Renal cortical epithelial cell (primary cell): ENCODE data around the gene GPR21. TPM values are rescaled to one million over a fixed set of nuclear protein-coding genes. Genes with fewer than 3 reads are reported as not detected.

Source experiments
- DNase-seq: peaks from one replicate; pipeline ENCODE4 v3.0.0-alpha.2; 2011; ENCODE audit warnings: low read depth
- total RNA-seq: library from RNA; depleted of rRNA; stranded (reverse); fragments of >200 nt; gene quantifications from 2 replicates; pipeline ENCODE4 v1.2.3, GENCODE V29; 2014

The GPR21 gene, protein sequence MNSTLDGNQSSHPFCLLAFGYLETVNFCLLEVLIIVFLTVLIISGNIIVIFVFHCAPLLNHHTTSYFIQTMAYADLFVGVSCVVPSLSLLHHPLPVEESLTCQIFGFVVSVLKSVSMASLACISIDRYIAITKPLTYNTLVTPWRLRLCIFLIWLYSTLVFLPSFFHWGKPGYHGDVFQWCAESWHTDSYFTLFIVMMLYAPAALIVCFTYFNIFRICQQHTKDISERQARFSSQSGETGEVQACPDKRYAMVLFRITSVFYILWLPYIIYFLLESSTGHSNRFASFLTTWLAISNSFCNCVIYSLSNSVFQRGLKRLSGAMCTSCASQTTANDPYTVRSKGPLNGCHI
- total RNA-seq, result 0.50 TPM in 1 of 2 replicates, not detected in the other

DNA sequence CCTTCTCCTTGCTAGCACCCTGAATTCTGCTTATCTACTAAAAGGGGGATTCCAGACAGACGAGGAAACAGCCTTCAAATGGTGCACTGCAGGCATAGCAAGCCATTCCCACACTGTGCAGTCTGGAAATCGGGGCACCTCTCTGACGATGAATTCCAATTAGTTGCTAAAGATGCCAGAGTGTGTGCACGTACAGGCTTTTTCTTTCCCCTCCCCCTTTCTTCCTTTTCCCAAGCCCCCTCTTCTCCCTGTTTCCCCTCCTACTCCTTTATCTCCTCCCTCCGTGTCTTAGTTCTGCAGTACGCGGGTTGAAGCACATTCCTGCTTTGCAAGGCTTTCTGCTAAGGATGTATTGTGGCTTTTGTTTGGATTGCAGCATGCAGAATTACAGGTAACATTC, at the start of gene GPR21:
Gene GPR21, plus strand, starts transcription at position 316 of the 400 bp plus-strand sequence. CDS start 900 bp downstream, outside the sequence.
- DNase-seq, result no peak

DNA sequence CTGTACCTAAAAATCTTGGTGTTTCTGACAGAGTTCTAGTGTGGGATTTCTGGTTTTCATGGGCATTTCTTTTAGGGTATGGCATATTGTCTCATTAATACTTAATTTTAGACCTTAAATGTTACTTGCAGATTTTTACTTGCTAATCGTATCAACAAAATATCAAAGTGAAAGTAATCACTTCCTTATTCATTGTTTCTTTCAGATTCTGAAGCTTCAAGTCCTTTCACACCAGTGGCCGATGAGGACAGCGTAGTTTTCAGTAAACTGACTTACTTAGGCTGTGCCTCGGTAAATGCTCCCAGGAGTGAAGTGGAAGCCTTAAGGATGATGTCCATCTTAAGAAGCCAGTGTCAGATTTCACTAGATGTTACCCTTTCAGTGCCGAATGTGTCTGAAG, 47.5 kb upstream of the GPR21 start:
- no peak for DNase-seq

DNA sequence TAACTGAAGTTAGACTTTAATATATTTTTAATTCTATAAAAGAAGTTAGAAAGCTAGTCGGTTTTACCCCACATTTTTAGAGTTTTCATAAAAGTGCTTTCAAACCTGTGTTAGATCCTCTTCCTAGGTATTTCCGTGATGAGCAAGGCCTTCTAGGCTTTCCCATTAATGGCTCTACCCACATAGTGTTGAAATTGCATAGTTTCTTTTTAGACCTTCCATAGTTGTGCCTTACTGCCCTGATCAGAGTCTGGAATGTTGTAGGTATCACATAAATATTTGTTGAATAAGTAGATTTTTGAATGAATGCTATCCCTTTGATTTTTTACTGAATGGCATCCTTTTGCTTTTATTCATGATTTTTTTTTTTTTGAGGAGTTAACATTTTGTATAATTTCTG, 45.3 kb upstream of the GPR21 start:
- DNase-seq, result no peak

DNA sequence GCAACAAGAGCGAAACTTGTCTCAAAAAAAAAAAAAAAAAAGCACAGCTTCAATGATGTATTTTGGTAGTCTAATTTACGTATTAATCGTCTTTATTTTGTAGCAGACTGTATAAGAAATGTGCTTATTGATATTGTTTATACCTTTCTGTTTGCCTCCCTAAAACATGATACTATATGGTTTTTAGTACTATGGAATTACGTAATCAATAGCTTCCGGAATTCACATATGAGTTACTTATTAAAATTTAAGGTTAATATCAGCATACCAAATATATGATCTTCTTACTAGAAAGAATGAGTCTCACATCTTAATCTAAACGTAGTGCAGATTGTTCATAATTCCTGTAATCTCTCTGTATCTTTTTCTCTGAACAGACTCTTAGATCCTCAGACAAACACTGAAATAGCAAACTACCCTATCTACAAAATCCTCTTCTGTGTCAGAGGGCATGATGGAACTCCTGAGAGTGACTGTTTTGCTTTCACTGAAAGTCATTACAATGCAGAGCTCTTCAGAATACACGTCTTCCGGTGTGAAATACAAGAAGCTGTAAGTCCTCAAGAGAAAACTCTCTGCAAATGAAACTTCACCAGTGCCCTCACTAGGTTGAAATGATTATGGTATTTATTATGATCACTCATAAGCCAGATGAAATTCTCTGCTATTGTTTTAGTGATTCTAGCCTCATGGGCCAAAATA, 44.4 kb upstream of the GPR21 start:
- DNase-seq, result no peak

DNA sequence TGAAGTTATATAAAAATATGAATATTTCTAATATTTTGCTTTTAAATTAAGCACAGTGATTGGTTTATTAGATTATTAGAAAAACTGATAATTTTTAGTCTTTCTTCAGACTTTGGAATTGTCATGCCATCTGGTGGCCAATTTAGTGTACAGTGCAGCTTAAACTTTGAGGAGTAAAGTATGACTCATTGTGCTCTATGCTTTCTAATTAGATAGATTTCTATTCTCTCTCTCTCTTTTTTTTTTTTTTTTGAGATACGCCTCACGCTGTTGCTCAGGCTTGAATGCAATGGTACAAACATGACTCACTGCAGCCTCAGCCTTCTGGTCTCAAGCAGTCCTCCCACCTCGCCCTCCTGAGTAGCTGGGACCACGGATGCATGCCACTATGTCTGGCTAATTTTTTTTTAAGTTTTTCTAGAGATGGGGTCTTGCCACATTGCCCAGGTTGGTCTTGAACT, 42.1 kb upstream of the GPR21 start:
- peak; percentile 97 for DNase-seq

DNA sequence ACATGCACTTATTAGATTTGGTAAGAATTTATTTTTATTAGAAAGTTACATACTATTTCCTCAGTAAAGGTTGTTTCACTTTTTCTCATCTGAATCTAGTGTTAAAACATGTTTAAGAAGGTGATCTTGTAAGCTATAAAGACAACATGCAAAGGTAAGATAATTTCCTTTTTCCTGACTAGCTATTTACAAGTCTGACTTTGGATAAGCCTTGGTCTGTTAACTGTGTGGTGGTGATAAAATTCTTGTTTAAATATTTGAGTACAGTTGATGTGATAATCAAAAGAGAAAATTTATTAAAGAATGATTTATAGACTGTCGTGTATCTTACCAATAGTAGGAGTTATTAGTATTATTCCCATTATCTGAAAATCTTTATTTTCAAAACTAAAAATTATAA, 36.9 kb upstream of the GPR21 start:
- DNase-seq, result no peak

DNA sequence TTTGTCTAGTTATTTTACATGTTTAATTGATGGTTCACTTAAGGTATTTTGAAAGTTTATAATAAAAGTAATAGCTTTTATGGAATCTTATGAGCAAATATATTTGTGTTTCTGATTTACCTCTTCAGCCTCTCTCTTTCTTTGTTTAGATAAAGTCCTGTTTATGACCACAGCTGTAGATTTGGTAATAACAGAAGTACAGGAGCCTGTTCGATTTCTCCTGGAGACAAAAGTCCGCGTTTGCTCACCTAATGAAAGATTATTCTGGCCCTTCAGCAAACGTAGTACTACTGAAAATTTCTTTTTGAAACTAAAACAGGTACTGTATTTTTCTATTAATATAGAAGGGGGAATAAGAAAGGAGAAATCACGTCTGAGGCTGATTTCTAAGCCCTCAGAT, 35.0 kb upstream of the GPR21 start:
- no peak for DNase-seq

DNA sequence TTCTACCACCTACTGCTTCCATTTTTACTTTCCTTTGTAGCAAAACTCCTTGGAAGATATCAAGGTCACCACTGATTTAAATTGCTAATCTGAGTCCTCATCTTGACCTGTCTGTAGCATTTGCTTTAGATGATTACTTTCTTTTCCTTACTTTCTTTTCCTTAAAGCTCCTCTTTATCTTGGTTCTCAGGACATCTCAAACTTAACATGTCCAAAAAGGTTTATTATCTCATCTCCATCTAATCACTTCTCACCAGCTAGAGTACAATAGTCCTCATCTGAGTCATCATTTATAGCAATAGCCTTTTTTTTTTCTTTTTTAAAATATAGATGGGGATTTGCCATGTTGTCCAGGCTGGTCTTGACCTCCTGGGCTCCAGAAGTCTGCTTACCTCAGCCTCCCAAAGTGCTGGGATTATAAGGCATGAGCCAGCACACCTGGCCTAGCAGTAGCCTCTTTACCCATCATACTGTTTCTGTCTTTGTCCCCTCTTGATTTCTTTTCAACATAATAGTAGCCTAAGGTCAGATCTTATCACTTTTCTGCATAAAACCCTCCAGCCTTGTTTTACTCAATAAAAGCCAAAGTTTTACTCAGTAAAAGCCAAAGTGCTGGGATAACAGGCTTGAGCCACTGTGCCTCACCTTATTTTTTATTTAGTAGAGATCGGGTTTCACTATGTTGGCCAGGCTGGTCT, 32.9 kb upstream of the GPR21 start:
- DNase-seq, result no peak

DNA sequence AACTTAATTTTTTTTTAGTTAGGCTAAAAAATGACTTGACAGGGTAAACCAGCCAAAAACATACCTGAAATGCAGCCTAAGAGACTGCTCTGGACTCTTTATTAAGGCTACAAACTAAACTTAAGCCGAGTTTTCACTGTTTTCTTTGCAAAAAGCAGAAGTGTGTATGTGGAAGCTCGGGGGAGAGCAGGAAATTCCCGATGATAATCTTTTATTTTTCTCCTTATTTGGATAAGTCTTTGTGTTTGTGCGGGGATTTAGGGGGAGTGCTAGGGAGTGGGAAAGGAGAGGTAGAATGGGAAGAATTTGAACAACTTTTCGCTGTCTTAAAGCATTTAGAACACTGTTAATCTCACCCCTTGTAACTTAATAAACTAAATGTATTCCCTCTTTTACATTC, 30.7 kb upstream of the GPR21 start:
- no peak for DNase-seq

DNA sequence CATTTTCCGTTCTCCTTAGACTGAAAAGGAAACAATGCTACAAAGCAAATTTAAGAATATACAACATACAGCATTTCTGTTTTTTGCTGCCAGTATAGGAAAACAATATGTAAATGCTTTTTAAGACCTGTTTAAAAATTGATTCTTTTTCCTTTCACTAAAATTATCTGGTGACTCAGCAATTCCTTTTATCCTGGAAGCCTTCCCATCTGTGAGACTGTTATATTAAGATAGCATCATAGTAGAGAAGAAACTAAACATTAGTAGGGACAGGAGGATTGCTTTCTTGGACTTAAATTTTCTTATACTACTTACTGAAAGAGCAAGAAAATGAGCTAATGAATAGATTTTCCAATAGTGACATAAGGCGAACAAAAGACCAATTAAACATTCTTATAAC, 30.0 kb upstream of the GPR21 start:
- DNase-seq, result no peak

DNA sequence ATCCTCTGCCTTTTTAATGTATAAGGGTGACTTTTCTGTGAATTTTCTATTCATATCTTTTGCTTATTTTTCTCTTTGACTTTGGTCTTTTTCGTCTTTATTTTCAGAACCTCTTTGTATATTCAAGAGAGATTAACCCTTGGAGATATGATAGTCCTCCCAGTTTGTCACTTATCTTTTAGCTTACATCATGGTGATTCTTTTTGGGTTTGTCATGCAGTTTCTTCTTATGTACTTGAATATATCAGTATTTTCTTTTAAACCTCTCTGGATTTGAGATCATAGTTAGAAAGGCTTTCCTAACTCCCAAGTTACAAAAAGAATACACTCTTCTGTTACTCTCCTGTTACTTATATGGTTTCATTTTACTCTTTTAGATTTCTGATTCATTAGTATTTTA, 27.5 kb upstream of the GPR21 start:
- no peak for DNase-seq

DNA sequence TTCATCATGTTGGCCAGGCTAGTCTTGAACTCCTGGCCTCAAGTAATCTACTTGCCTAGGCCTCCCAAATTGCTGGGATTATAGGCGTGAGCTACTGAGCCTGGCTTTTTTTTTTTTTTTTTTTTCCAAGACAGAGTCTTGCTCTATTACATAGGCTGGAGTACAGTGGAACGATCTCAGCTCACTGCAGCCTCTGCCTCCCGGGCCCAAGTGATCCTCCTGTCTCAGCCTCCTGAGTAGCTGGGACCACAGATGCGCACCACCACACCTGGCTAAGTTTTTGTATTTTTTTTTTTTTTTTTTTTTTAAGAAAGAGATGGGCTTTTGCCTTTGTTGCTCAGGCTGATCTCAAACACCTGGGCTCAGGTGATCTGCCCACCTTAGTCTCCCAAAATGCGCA, 26.2 kb upstream of the GPR21 start:
- DNase-seq, result no peak

DNA sequence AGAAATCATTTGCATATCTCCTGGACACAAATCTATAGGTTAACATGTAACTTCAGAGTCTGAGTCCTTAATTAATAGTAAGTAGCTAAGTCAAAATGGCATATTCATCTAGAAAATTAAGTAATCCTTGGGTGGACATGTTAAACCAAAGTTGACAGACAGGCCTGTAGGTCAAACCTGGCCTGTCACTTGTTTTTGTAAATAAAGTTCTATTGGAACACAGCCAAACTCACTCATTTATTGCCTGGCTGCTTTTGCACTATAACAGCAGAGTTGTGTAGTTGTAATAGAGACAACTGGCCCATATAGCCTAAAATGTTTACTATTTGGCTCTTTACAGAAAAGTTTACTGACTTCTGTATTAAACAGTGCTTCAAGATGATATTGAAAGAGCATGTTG, 24.6 kb upstream of the GPR21 start:
- DNase-seq, result no peak

DNA sequence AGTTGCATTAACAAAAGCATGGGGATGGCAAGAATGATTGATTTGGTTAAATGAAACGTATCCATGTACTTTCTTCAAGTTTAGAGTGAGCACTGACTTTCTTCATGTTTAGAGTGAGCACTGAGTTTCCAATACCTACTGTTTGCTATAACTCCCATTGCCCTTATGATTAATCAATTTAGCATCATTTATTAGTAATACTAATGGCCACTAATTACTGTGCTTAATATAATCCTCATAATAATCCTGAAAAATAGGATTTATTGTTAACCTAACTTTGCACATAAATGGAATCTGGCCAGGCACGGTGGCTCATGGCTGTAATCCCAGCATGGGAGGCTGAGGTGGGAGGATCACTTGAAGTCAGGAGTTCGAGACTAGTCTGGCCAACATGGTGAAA, 22.1 kb upstream of the GPR21 start:
- DNase-seq, result no peak

DNA sequence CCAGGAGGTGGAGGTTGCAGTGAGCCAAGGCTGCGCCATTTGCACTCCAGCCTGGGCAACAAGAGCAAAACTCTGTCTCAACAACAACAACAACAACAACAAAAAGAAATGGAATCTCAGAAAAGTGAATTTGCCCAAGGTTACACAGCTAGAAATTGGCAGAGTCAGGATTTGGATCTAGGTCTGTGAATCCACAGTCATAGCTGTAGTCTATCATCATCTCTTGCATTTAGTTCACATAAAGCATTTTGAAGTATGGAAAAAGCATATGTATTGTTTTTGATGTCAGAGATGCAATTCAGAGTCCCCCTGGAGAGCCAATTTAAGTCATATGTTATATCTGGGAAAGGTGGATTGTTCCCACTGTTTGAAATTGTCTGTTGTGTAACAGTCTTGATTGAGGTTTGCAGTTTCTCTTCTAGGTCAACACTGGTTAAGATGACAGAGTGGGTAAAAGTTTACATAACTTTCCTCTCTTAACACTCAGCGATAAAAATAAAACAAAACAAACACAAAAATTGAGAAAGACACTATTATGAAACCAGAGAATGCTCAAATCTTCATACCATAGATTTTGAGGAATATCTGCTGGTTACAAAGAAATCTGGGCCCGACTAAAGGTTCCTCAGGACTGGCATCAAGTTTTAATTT, 21.5 kb upstream of the GPR21 start:
- DNase-seq, result no peak

DNA sequence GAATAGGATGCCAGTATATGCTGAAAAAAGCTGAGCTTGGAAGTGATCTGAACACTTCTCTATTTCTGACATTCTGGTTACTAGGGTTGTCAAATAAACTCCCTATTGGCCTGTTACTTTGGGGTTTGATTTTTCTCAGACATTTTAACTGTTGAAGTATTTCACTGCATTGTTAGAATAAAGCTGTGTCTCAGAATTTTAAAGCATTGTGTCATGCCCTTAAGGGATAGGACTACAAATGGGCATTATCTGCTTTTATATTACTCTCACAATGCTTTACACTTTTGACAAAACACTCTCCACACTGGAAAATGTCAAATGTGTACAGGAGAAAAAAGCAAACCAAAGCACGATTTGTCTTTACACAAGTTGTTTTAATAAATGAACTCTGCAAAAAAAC, 16.8 kb upstream of the GPR21 start:
- no peak for DNase-seq

DNA sequence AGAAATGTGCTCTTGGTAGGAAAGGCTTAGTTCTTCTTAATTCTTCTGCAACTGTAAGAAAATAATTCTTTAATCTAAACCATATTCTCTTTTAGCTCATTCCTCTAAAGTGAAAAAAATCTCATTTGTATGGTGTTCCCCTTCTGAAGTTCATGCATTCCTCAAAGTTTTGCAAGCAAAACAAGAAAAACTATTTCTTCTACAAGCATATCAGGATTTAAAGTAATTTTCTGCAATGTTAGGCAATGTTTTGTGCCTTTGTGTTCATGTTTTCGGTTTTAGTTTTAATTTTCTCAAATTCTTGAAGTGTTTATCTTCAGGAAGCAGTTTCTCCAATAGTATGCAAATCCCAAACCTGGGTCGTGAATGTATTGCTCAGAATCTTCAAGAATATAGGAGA, 12.7 kb upstream of the GPR21 start:
- no peak for DNase-seq

DNA sequence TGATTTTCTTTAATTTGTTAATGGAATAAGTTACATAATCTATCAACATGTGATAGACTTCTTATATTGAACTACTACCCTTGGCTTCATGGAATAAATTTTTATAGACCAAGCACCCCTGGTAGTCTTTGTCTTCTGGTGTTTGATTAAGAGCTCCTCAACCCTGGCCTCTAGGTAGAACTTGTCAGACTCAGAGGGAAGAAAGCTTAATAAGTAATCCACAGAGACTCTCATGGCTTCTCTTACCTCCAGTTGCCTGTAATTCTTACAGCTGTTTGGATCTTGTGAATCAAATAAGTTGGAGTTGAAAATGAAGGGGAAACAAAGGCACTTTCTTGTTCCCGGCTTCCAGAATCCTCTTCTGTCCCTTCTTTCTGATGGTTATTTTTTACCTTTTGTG, 7.0 kb upstream of the GPR21 start:
- peak; percentile 53 for DNase-seq

DNA sequence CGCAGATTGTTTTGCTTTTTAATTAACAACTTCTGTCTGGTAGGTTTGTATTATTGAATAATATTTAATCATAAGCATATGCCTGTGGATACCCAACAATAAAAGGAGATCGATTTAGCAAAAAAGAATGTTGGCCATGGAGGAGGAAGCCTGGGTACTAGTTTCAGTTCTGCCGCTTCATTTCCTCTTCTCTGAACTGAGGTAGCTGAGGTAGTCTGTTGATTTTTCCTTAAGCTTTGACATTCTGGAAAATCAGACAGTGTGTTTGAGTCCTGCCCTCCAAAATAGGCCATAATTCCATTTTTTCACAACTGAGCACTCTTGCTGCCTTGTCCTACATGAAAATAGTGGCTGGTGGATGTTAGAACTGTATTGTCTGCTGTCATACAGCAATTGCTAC, 6.0 kb upstream of the GPR21 start:
- DNase-seq, result no peak

DNA sequence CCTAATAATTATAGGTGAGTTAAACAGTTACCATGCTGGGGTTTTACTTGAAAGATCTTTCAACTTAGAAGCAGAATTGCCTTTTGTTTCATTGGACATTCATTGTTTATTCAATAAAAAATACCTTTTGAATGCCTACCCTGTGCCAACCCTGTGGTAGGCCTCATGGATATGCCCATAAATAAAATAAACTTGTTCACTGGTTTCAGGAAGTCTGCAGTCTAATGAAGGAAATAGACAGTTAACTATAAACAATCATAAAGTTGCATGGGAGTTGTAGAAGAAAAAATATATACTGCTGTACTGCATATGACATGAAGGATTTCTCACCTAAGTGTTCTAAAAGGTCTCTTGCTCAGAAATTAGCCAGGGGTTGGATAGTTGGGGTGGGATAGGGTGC, 5.3 kb upstream of the GPR21 start:
- no peak for DNase-seq

DNA sequence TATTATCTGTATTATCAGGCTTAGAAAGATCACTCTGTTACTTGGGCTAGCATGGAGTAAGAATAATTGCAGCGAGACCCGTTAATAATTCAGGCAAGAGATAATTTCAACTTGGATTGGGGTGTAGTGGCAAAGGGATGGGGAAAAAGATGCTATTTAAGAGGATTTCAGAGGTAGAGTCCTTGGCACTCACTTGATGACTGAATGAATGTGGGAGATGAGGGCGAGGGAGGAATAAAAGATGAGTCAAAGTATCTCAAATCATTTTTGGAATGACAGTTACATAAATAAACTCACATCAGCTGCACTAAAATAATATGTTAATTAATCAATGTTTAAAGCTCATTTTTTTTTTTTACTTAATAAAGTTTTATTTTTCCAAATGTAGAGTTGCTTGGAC, 4.5 kb upstream of the GPR21 start:
- no peak for DNase-seq

DNA sequence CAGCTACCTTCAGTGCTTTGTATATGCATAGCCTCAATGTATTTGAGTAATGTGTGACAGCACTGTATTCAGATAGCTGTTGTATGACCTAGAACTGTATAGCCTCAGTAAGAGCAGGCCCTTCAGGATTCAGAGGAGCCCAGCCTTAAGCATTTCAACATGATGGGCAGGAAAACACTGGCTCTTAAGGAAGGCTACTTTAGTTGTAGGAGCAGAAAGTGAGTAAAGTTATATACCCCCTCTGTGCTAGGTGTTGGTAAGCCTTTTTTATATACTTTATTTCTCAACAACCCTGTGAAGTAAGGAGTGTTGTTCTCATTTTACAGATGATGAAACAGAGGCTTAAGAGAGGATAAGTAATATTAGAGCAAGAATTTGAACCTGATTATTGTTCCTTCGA, 1.5 kb upstream of the GPR21 start:
- no peak for DNase-seq
